OCI-LY7 (cell line): ENCODE data around the gene HCN4. TPM values are rescaled to one million over a fixed set of nuclear protein-coding genes. Genes with fewer than 3 reads are reported as not detected.
A peak's percentile ranks its signal among the peaks of the same experiment; 100 is the strongest.

ENCODE experiments used
- Bru-seq: library from RNA; stranded (reverse); fragments of 400-500 nt; gene quantifications from one replicate; lab custom pipeline; 2021; lab: Mats Ljungman, UMichigan
- BruChase-seq, 2 experiments: library from RNA; stranded (reverse); fragments of 400-500 nt; gene quantifications; one replicate each; lab custom pipeline; 2021; lab: Mats Ljungman, UMichigan
- BruUV-seq: library from RNA; stranded (reverse); fragments of 400-500 nt; replicated peaks from 2 replicates; lab custom pipeline; 2021; lab: Mats Ljungman, UMichigan
- CTCF ChIA-PET: fragments of 300-600 bp; sonication (Branson Sonifier 250); formaldehyde crosslinking; loops from one replicate; lab custom pipeline; 2022; ENCODE audit warnings: antibody characterized with exemption; ENCODE audit not compliant: unreplicated experiment; lab: Charles Lee
- POLR2A ChIA-PET: fragments of 300-600 bp; sonication (Branson Sonifier 250); formaldehyde crosslinking; loops from one replicate; lab custom pipeline; 2022; ENCODE audit warnings: antibody characterized with exemption; lab: Charles Lee
- DNase-seq: peaks from one replicate; pipeline ENCODE4 v3.0.0-alpha.2; 2015; ENCODE audit warnings: low spot score
- H2AFZ ChIP-seq: fragments of 200-600 bp; sonication (generic), shearing (Covaris generic); 2 replicates; pipeline ENCODE4 v1.6.1; 2014; ENCODE audit warnings: mild to moderate bottlenecking, antibody characterized with exemption, low read length, moderate library complexity
- H3K27ac ChIP-seq: fragments of 200-600 bp; sonication (generic); 2 replicates; pipeline ENCODE4 v1.5.1; 2014; ENCODE audit warnings: mixed run types, low read depth, mild to moderate bottlenecking, moderate library complexity, low read length, inconsistent platforms; ENCODE audit not compliant: poor library complexity, severe bottlenecking
- H3K36me3 ChIP-seq: fragments of 200-600 bp; sonication (generic); 2 replicates; pipeline ENCODE4 v1.6.1; 2014; ENCODE audit warnings: mild to moderate bottlenecking, antibody characterized with exemption, low read length, moderate library complexity, mixed read lengths; ENCODE audit not compliant: insufficient read depth
- H3K4me1 ChIP-seq: fragments of 200-600 bp; sonication (generic); 2 replicates; pipeline ENCODE4 v1.5.1; 2014; ENCODE audit warnings: mild to moderate bottlenecking, low read length; ENCODE audit not compliant: insufficient read depth, poor library complexity, severe bottlenecking
- H3K4me2 ChIP-seq: fragments of 200-600 bp; sonication (generic); 2 replicates; pipeline ENCODE4 v1.6.1; 2014; ENCODE audit warnings: mild to moderate bottlenecking, low read length
- H3K4me3 ChIP-seq: fragments of 200-600 bp; sonication (generic); 2 replicates; pipeline ENCODE4 v1.5.1; 2014; ENCODE audit warnings: mild to moderate bottlenecking, low read depth, low read length; ENCODE audit not compliant: poor library complexity, severe bottlenecking
- H3K79me2 ChIP-seq: fragments of 200-600 bp; sonication (generic); 2 replicates; pipeline ENCODE4 v1.6.1; 2016; ENCODE audit warnings: low read depth, mild to moderate bottlenecking, low read length, moderate library complexity, mixed read lengths; ENCODE audit not compliant: insufficient read depth
- H3K9me2 ChIP-seq: fragments of 200-600 bp; sonication (generic); 2 replicates; pipeline ENCODE4 v1.6.1; 2016; ENCODE audit warnings: mild to moderate bottlenecking, low read length, mixed read lengths; ENCODE audit not compliant: insufficient read depth
- H3K9me3 ChIP-seq: fragments of 200-600 bp; sonication (generic); 2 replicates; pipeline ENCODE4 v1.6.1; 2014; ENCODE audit warnings: mild to moderate bottlenecking, mixed run types, low read length, mixed read lengths
- H4K20me1 ChIP-seq: fragments of 200-600 bp; sonication (generic); 2 replicates; pipeline ENCODE4 v1.6.1; 2014; ENCODE audit warnings: mild to moderate bottlenecking, antibody characterized with exemption, low read length, moderate library complexity, mixed read lengths; ENCODE audit not compliant: insufficient read depth
- EZH2phosphoT487 ChIP-seq: fragments of 200-600 bp; sonication (generic); IDR thresholded peaks from 2 replicates; pipeline ENCODE4 v1.6.1; 2018; ENCODE audit warnings: low read depth, borderline replicate concordance, mild to moderate bottlenecking, mixed run types, antibody characterized with exemption, low read length, moderate library complexity, mixed read lengths
- intact Hi-C: fragments of 100-400 bp; cut with micrococcal nuclease; formaldehyde crosslinking; loops from one replicate; pipeline ENCODE4 v1.10.0; 2022; ENCODE audit not compliant: unreplicated experiment
- long read RNA-seq: library from polyadenylated mRNA; stranded (forward); transcript quantifications from one replicate; pipeline ENCODE4 v2.0.0, GENCODE V29; 2022
- total RNA-seq, 2 experiments: library from RNA; depleted of rRNA in 1 of 2; stranded (reverse); fragments of >200 nt in 1 of 2; shearing (Covaris generic) in 1 of 2; gene quantifications; 2 replicates each; pipeline ENCODE4 v1.2.3, GENCODE V29; 2014 to 2022
- TF ChIP-seq, protein P1 (sequence below): fragments of 200-600 bp; sonication (generic); conservative IDR thresholded peaks from 2 replicates; pipeline ENCODE4 v1.5.1; 2014; ENCODE audit warnings: mild to moderate bottlenecking, antibody characterized with exemption, low read length, moderate library complexity, mixed read lengths

Gene HCN4
- total RNA-seq (2014; rRNA removed; shearing (Covaris generic)) (not detected in 2 replicates), total RNA-seq (2022) (not detected in 2 replicates), Bru-seq, nascent RNA (not detected), BruChase-seq, experiment 1, labeled RNA remaining after a 6-hour chase (percentile 3 among the genes with signal in this experiment), BruChase-seq, experiment 2, labeled RNA remaining after a 2-hour chase (not detected)
- long read RNA-seq: 0 reads

DNA sequence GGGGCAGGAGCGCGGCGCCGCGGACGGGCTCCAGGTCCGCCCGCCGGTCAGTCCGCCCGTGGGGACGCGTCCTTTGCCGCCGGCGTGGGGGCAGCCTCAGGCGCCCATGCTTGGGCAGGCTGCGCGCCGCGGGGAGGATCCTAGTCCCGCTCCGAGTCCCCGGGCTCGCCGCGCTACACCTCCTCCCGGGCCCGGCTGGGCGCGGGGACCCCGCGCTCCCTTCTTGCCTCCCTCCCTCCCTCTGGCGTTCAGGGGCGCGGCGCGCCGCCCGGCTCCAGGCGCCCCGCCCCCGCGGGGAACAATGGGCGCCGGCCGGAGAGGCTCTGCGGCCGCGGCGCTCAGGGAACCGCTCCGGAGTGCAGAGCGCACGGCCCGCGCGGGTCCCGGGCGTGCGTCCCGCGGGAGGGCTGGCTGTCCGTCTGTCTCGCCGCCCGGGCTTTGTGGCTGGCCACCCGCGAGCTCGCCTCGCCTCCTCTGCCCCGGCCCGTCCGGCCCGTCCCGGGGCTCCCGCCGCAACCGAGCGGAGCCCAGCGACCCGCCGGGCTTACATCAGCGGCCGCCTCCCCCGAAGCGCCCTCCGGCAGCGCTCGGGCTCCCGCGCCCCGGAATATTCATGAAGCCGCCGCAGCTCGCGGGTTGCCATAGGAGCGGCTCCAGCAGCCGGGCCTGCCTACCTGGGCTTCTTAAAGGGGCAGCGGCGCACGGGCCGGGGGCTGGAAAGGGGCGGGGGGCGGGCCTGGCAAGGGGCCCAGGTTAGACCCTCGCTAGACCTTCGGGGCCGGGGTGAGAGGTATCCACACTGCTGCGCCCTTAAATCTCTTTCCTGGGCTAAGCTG is at the start of gene HCN4:
TSS of gene HCN4 (minus strand) at position 658 of the 836 bp plus-strand sequence. CDS start 688 bp downstream, outside the sequence.
- H4K20me1 ChIP-seq: no peaks in the 10 kb centered on the region
- H3K4me1 ChIP-seq: no peaks in the 10 kb centered on the region
- no peak within 1 kb of the TSS for H3K4me2 ChIP-seq
- POLR2A ChIA-PET: no interaction called here
- H3K36me3 ChIP-seq: no peaks in the 10 kb centered on the region
- H3K27ac ChIP-seq: no peak within 1 kb of the TSS
- no TSS peak for BruUV-seq
- H3K79me2 ChIP-seq: no peaks in the 10 kb centered on the region
- no peak for DNase-seq
- H3K9me3 ChIP-seq: no peaks in the 10 kb centered on the region
- TF ChIP-seq, protein P1, sequence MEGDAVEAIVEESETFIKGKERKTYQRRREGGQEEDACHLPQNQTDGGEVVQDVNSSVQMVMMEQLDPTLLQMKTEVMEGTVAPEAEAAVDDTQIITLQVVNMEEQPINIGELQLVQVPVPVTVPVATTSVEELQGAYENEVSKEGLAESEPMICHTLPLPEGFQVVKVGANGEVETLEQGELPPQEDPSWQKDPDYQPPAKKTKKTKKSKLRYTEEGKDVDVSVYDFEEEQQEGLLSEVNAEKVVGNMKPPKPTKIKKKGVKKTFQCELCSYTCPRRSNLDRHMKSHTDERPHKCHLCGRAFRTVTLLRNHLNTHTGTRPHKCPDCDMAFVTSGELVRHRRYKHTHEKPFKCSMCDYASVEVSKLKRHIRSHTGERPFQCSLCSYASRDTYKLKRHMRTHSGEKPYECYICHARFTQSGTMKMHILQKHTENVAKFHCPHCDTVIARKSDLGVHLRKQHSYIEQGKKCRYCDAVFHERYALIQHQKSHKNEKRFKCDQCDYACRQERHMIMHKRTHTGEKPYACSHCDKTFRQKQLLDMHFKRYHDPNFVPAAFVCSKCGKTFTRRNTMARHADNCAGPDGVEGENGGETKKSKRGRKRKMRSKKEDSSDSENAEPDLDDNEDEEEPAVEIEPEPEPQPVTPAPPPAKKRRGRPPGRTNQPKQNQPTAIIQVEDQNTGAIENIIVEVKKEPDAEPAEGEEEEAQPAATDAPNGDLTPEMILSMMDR: no peak
- TF ChIP-seq EZH2phosphoT487: no peak
- no peaks in the 10 kb centered on the region for H3K9me2 ChIP-seq
- intact Hi-C loops: no loop called here
- CTCF ChIA-PET: interaction anchor here (0.6 kb wide), 1 partner anchor 315 kb away, joined by 3 read pairs; no protein-coding TSS in a partner anchor
- H2AFZ ChIP-seq: no peak within 1 kb of the TSS
- H3K4me3 ChIP-seq: no peak within 1 kb of the TSS

GRCh38 chr15:73414876-73415275 is 46.1 kb upstream of the HCN4 start:
- Histone ChIP-seq H3K36me3 (no peaks in the 10 kb centered on the region), H4K20me1 (no peaks in the 10 kb centered on the region)
- BruUV-seq: no TSS peak

More at GRCh38 chr15:73414876-73415275, 46.1 kb upstream of the HCN4 start:
- Histone ChIP-seq H2AFZ (no peak overlapping the region), H3K27ac (no peak overlapping the region), H3K4me3 (no peak overlapping the region), H3K79me2 (no peaks in the 10 kb centered on the region), H3K9me2 (no peaks in the 10 kb centered on the region), H3K4me1 (no peaks in the 10 kb centered on the region), H3K9me3 (no peaks in the 10 kb centered on the region), H3K4me2 (no peak overlapping the region)
- POLR2A ChIA-PET: no interaction called here
- CTCF ChIA-PET: no interaction called here
- TF ChIP-seq EZH2phosphoT487: no peak
- TF ChIP-seq, protein P1: no peak
- intact Hi-C loops: no loop called here
- DNase-seq: no peak
